RWPE1 (cell line): ENCODE results near the gene CAMK1D.
"Not testable (repeated sequence)": the region's sequence is repeated elsewhere in the genome, so short reads cannot be mapped to it uniquely, and the experiment has no call there.

ENCODE experiments used
- CTCF ChIA-PET: fragments of 350-600 bp; sonication (Branson Sonifier 250); formaldehyde crosslinking; extraction: SDS; loops from one replicate; lab custom pipeline; 2021; lab: Yijun Ruan, JAX
- POLR2A ChIA-PET: fragments of 400-600 bp; formaldehyde crosslinking; extraction: SDS; loops from one replicate; lab custom pipeline; 2020; ENCODE audit warnings: antibody characterized with exemption; ENCODE audit not compliant: low non-redundant PET; lab: Yijun Ruan, JAX
- DNase-seq: peaks from one replicate; pipeline ENCODE4 v3.0.0; 2012; ENCODE audit warnings: low spot score
- H3K27ac ChIP-seq: fragments of 450-650 bp; 2 replicates; pipeline ENCODE4 v1.5.1; 2017
- CTCF ChIP-seq: fragments of 450-650 bp; conservative IDR thresholded peaks from 2 replicates; pipeline ENCODE4 v1.5.1; 2017; ENCODE audit warnings: low read depth, mild to moderate bottlenecking

The CAMK1D gene

GRCh38 chr10:12735843-12736462 lies 386.6 kb downstream of the CAMK1D start:
- no peak overlapping the region for H3K27ac ChIP-seq
- DNase-seq, result no peak
- no peak for TF ChIP-seq CTCF
- POLR2A ChIA-PET, result no interaction called here
- CTCF ChIA-PET, result interaction anchor here (0.6 kb wide), 1 partner anchor 8 kb away, joined by 5 read pairs; no protein-coding TSS in a partner anchor

- ChIA-PET CTCF (no interaction called here), POLR2A (no interaction called here)
- no peak for TF ChIP-seq CTCF
- DNase-seq, result no peak
- no peak overlapping the region for H3K27ac ChIP-seq
Measured at GRCh38 chr10:12740813-12741212, 391.5 kb downstream of the CAMK1D start.

- no peak for DNase-seq
- POLR2A ChIA-PET, result no interaction called here
- H3K27ac ChIP-seq, result no peak overlapping the region
- CTCF ChIA-PET, result no interaction called here
- TF ChIP-seq CTCF, result no peak
Measured at GRCh38 chr10:12741360-12741804, 392.0 kb downstream of the CAMK1D start.

GRCh38 chr10:12742771-12743170 lies 393.4 kb downstream of the CAMK1D start:
- H3K27ac ChIP-seq, result no peak overlapping the region
- no peak for TF ChIP-seq CTCF
- ChIA-PET POLR2A (no interaction called here), CTCF (no interaction called here)
- DNase-seq, result no peak

GRCh38 chr10:12743466-12743865 lies 394.1 kb downstream of the CAMK1D start:
- H3K27ac ChIP-seq, POLR2A ChIA-PET, DNase-seq: not testable (repeated sequence)
- CTCF ChIA-PET, result interaction anchor here (0.6 kb wide), 1 partner anchor 8 kb away, joined by 5 read pairs; no protein-coding TSS in a partner anchor

- ChIA-PET POLR2A (no interaction called here), CTCF (interaction anchor here (0.6 kb wide), 1 partner anchor 9 kb away, joined by 5 read pairs; no protein-coding TSS in a partner anchor)
- no peak for DNase-seq
- TF ChIP-seq CTCF, result no peak
- H3K27ac ChIP-seq, result no peak overlapping the region
Measured at GRCh38 chr10:12743941-12744340, 394.6 kb downstream of the CAMK1D start.

GRCh38 chr10:12748186-12748585 lies 398.8 kb downstream of the CAMK1D start:
- no peak for DNase-seq
- H3K27ac ChIP-seq, result no peak overlapping the region
- POLR2A ChIA-PET, result no interaction called here
- TF ChIP-seq CTCF, result no peak
- CTCF ChIA-PET, result no interaction called here
